ENCODE data around the gene STOX1. TPM values are rescaled to one million over a fixed set of nuclear protein-coding genes. Genes with fewer than 3 reads are reported as not detected.

The STOX1 gene
- total RNA-seq, 1 experiment from 2014 or later: 5.9 TPM

Other genes starting within 250 kb of the STOX1 start
- gene CCAR1, start 106.3 kb upstream of the STOX1 start, total RNA-seq (2021; ENCODE audit: unreplicated experiment): 84.4 TPM
- gene DDX50, start 73.8 kb downstream of the STOX1 start, total RNA-seq (2021; ENCODE audit: unreplicated experiment): 25.6 TPM
- 153 TPM for gene DDX21, start 128.6 kb downstream of the STOX1 start, total RNA-seq (2021; ENCODE audit: unreplicated experiment)
- gene KIFBP, start 161.3 kb downstream of the STOX1 start, total RNA-seq (2021; ENCODE audit: unreplicated experiment): 26.9 TPM

Data from HCT116 (cell line).